ENCODE data around the gene THAP12.

Gene THAP12

GRCh38 chr11:76379807-76380158, 1.1 kb downstream of the THAP12 start:
- no peak for DNase-seq

GRCh38 chr11:76376746-76377558, 4.0 kb downstream of the THAP12 start:
- DNase-seq: no peak

GRCh38 chr11:76371170-76371569, 9.8 kb downstream of the THAP12 start:
- DNase-seq: no peak

- DNase-seq: no peak
These were observed 11.5 kb downstream of the THAP12 start for GRCh38 chr11:76369406-76369805.

GRCh38 chr11:76368490-76368889, 12.4 kb downstream of the THAP12 start:
- DNase-seq: no peak

- no peak for DNase-seq
These were observed 15.8 kb downstream of the THAP12 start for GRCh38 chr11:76365038-76365679.

- no peak for DNase-seq
These were observed 18.2 kb downstream of the THAP12 start for GRCh38 chr11:76362716-76363115.

- DNase-seq: no peak
These were observed 19.2 kb downstream of the THAP12 start for GRCh38 chr11:76361776-76362175.

GRCh38 chr11:76361374-76361773, 19.6 kb downstream of the THAP12 start:
- DNase-seq: no peak

GRCh38 chr11:76355172-76355571, 25.8 kb downstream of the THAP12 start:
- no peak for DNase-seq

- no peak for DNase-seq
These were observed 32.6 kb downstream of the THAP12 start for GRCh38 chr11:76348348-76348747.

- DNase-seq: no peak
These were observed 33.5 kb downstream of the THAP12 start for GRCh38 chr11:76347466-76347865.

- no peak for DNase-seq
These were observed 41.7 kb downstream of the THAP12 start for GRCh38 chr11:76339221-76339620.

GRCh38 chr11:76337923-76338322, 43.0 kb downstream of the THAP12 start:
- no peak for DNase-seq

GRCh38 chr11:76337469-76337868, 43.5 kb downstream of the THAP12 start:
- DNase-seq: no peak

GRCh38 chr11:76336597-76336996, 44.3 kb downstream of the THAP12 start:
- no peak for DNase-seq

GRCh38 chr11:76335842-76336241, 45.1 kb downstream of the THAP12 start:
- no peak for DNase-seq

- no peak for DNase-seq
These were observed 46.0 kb downstream of the THAP12 start for GRCh38 chr11:76334826-76335389.

- no peak for DNase-seq
These were observed 50.3 kb downstream of the THAP12 start for GRCh38 chr11:76330651-76331050.

GRCh38 chr11:76329983-76330382, 50.9 kb downstream of the THAP12 start:
- DNase-seq: no peak

GRCh38 chr11:76329084-76329648, 51.8 kb downstream of the THAP12 start:
- DNase-seq: no peak

GRCh38 chr11:76327756-76328388, 53.1 kb downstream of the THAP12 start:
- DNase-seq: no peak

GRCh38 chr11:76327202-76327601, 53.7 kb downstream of the THAP12 start:
- DNase-seq: no peak
